Activated gamma-delta T cell (primary cell): ENCODE data around the gene MAD1L1.

Experiments
- DNase-seq: peaks from one replicate; lab custom pipeline; 2025; lab: John Stamatoyannopoulos, UW

Gene MAD1L1

GRCh38 chr7:2201686-2202360, 30.9 kb downstream of the MAD1L1 start:
- no peak for DNase-seq

DNA sequence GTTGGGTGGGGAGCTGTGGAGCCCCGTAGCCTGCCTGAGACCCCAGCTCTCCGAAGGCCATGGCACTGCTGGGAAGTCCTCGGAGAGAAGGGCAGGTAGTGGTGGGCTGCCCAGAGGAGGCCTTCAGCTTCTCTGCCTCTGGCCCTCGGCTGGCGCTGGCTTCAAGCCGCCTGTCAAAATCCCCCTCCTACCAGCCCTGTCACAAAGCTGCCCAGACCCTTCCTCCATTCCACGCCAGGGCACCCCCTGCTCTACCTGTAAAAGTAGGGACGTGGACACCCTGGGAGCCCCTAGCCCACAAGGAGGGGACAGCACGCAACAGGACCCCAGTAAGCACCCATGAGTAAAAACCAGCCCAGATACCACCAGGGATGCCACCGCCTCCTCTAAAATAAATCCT, 31.6 kb downstream of the MAD1L1 start:
- DNase-seq: no peak

DNA sequence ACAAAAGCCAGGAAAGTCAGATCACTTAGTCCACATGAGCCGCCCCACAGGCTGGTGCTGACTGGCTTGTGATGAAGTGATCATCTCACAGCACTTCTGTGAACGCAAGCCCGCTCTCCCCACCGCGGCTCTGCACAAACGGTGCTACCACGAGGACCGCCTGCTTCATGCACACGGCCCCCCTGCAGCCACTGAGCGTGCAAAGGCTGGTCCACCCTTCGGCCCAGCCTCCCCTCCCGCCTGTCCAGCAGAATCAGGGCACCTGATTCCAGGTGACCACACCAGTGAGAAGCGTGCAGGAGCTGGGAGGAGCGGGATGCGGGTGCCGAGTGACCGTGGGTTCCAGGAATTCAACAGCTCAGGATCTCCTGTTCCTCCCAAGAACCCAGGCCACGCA, 32.2 kb downstream of the MAD1L1 start:
- DNase-seq: no peak

- no peak for DNase-seq
Measured at GRCh38 chr7:2199956-2200583, 32.7 kb downstream of the MAD1L1 start.

DNA sequence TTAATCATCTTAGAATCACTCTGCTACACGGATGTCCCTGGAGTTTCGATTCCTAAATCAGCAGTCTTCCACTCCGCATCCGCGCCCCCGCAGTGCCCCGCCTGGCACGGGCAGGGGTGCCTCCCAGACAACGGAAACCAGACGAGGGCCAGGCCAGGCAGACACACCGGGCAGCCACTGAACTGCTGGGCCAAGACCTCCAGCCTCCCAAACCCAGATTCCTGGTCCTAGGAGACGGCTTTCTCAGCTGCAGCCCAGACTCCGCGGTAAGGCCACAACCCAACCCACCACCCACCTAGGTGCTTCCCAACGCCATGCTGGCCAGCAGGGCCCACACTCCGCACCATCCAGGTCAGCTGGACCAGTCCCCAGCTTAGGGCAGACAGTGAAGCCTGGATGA, 33.2 kb downstream of the MAD1L1 start:
- DNase-seq: no peak

DNA sequence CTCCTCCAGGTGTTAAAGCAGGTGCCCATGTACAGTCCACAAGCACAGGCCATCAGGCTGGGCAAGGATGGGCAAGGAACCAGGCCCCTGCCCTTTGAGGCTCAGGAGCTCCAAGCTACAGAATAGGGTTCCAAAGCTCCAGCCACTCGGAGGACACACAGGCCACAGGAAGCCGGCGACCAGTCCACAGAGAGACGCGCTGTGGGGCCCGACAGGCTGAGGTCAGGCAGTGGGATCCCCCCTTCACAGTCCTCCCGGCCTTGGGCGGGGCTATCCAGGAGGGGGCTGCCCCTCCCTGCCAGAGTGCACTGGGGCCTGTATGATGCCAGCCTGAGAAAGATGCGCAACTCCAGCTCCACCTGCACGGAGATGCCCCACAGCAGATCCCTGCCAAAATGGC, 34.0 kb downstream of the MAD1L1 start:
- DNase-seq: no peak

DNA sequence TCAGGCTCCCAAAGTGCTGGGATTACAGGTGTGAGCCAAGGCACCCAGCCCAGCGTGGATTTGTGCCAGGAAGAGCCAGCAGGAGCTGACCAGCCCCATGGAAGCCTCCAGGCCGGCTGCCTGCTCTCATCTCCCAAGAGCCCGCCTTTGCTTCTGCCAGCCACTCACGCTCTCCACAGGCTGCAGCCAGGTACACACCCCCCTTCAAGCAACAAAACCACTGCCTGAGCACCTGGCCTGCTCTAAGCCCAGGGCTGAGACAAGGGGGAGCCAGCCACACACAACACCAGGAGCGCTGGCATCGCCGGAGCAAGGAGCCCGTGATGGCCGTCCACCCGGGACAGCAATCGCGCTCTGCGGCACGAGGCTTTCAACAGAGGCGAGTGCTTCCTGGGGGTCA, 34.5 kb downstream of the MAD1L1 start:
- DNase-seq: no peak

- DNase-seq: no peak
Measured at GRCh38 chr7:2197436-2198155, 35.1 kb downstream of the MAD1L1 start.

GRCh38 chr7:2196381-2197378, 36.1 kb downstream of the MAD1L1 start:
- no peak for DNase-seq

DNA sequence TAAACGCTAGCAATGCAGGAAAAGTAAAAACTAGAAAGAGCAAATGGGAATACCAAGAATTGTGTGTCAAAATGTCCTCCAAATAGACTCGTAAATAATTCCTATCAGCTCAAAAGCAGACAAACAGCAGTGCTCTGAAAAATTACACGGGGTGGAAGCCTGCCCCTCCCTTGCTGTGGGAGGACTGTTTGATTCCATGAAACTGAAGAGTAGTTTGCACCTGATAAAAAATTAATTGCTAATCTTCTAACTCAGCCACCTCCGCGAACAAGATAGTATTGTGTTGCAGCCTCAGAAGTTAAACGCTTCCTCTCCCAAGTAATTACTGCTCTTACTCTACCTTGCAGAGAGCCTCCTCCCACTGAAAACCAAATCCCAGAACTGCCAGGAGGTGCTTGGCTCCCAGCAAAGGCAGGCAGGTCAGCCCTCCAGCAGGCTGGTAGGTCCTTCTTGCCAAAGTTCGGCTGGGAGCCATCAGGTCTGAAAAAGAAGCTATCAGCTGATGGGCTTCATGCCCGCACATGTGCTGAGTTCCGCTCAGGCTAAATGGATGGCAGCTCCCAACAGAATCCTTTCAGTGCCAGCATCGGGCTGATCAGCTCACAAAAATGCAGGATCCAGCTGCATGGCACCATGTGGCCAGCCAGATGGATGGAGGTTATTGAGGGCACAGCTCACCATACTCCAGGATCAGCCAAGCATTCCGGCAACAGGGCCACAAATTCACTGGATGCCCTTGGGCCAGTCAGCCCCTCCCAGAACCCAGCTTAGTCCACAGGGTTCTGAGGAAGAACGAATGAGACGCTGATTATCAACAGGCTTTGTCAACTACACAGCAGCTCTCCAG, 37.1 kb downstream of the MAD1L1 start:
- DNase-seq: no peak

GRCh38 chr7:2193575-2194305, 39.0 kb downstream of the MAD1L1 start:
- no peak for DNase-seq

GRCh38 chr7:2192831-2193534, 39.8 kb downstream of the MAD1L1 start:
- DNase-seq: no peak

DNA sequence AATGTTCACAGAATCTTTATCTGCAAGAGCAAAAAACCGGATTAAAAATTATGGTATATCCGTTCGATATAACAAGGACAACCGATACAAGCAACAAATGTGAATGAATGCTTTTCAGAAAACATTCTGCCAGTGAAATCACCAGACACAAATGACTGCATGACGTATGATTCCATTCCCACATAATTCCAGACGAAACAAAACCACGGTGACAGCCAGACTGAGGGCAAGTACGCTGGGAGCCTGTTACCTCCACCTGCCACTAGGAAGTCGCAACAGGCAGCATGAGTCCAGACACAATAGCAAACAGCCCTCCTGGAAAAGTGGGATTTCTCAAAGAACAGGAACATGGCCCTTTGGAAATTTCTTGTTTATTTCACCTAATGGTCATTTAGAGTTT, 41.7 kb downstream of the MAD1L1 start:
- no peak for DNase-seq

- no peak for DNase-seq
Measured at GRCh38 chr7:2190531-2190930, 42.2 kb downstream of the MAD1L1 start.

GRCh38 chr7:2186166-2186565, 46.6 kb downstream of the MAD1L1 start:
- DNase-seq: no peak

DNA sequence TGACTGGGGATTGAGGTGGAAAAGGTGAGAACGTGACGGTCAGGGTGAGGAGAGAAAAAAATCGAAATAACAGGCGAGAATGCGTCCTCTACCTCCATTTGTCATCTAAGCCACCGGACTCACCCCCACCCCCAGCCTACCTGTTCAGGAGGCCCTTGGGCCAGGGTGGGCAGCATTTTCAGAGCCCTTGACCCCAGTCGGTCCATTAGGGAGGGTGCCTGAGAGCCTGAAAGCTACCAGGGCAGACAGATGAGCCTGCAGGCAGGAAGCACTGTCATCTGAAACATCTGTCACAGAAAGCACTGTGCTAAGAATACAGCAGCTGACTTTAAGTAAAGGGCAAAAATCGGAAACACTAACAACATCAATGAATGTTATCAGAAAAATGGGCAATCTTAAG, 47.0 kb downstream of the MAD1L1 start:
- no peak for DNase-seq

DNA sequence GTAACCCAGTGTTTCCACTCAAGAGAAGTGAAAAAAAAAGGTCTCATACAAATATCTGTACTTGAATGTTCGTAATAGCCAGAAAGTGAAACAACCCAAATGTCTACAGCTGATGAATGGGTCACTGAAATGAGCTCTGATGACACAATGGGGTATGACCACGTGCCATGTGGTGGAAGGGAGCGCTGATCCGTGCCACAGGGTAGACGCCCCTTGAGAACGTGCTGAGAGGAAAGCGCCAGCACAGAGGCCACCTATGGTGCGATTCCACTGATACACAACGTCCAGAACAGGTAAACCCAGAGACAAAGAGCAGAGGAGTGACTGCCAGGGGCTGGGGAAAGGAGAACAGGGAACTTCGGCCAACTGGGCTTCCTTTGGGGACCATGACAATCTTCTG, 50.3 kb downstream of the MAD1L1 start:
- no peak for DNase-seq

DNA sequence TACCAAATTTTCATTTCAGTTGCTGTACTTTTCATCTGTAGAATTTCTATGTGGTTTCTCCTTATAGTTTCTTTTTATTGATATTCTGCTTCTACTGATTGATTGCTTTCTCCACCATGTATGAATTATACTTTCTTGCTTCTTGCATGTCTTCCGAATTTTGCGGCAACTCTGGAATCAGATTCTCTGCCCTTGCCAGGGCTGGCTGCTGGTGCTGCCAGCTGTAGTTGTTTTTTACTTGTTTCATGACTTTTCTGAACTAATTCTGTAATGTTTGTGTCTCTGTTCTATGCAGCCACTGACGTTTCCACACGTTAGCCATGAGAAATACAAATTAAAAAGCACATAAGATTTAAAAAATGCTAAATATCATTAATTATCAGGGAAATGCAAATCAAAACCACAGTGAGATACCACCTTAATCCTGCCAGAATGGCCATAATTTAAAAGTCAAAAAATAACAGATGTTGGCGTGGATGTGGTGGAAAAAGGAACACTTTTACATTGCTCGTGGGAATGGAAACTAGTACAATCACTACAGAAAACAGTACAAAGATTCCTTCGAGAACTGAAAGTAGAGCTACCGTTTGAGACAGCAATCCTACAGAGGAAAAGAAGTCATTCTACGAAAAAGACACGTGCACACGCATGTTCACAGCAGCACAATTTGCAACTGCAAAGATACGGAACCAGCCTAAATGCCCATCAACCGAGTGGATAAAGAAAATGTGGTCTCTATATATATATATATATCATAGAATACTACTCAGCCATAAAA, 51.5 kb downstream of the MAD1L1 start:
- DNase-seq: no peak

- no peak for DNase-seq
Measured at GRCh38 chr7:2180081-2180480, 52.7 kb downstream of the MAD1L1 start.
